Kidney (tissue), 14 donors: ENCODE data around the gene KCTD19. TPM values are rescaled to one million over a fixed set of nuclear protein-coding genes. Genes with fewer than 3 reads are reported as not detected.

Experiments used
- DNase-seq, 5 donors: peaks; one replicate each; pipeline ENCODE4 v3.0.0-alpha.2; 2013 to 2020
- FAIRE-seq: peaks from 2 replicates; lab custom pipeline; 2012; peaks lifted over from hg19 to GRCh38; lab: Jason Lieb, UNC
- H3K27ac ChIP-seq, 2 donors: one replicate each; pipeline ENCODE4 v1.7.0; 2013; ENCODE audit warnings: low read depth in 2 of 2, low read length in 2 of 2, inconsistent platforms in 1 of 2
- H3K27me3 ChIP-seq: one replicate; pipeline ENCODE4 v1.7.1; 2013; ENCODE audit warnings: low read length, inconsistent platforms; ENCODE audit not compliant: control insufficient read depth, insufficient read depth
- H3K36me3 ChIP-seq, 3 donors: one replicate each; pipeline versions ENCODE4 v1.7.0 to v1.7.1; 2013; ENCODE audit warnings: low read length in 3 of 3, control low read depth in 1 of 3, inconsistent platforms in 1 of 3; ENCODE audit not compliant: insufficient read depth in 3 of 3, control insufficient read depth in 2 of 3
- H3K4me1 ChIP-seq, 3 donors: one replicate each; pipeline versions ENCODE4 v1.7.0 to v1.7.1; 2013; ENCODE audit warnings: low read length in 3 of 3, inconsistent platforms in 1 of 3, low read depth in 1 of 3; ENCODE audit not compliant: control insufficient read depth in 2 of 3, insufficient read depth in 2 of 3
- H3K4me3 ChIP-seq, 3 donors: one replicate each; pipeline versions ENCODE4 v1.7.0 to v1.8.1; 2013; ENCODE audit warnings: low read length in 3 of 3, control low read depth in 1 of 3, inconsistent platforms in 1 of 3
- H3K9ac ChIP-seq, 3 donors: one replicate each; pipeline versions ENCODE4 v1.7.0 to v1.7.1; 2013; ENCODE audit warnings: low read length in 3 of 3, control low read depth in 1 of 3, inconsistent platforms in 1 of 3
- H3K9me3 ChIP-seq, 3 donors: one replicate each; pipeline versions ENCODE4 v1.7.0 to v1.7.1; 2013; ENCODE audit warnings: low read length in 3 of 3, control low read depth in 1 of 3, inconsistent platforms in 1 of 3; ENCODE audit not compliant: control insufficient read depth in 2 of 3, insufficient read depth in 1 of 3
- intact Hi-C: fragments of 100-400 bp; cut with DNase I; formaldehyde crosslinking; loops from one replicate; pipeline ENCODE4 v1.11.1; 2022
- polyA plus RNA-seq: library from polyadenylated mRNA; stranded (reverse); fragments of 350-450 nt; fragmentation: Illumina TruSeq; extraction: RNeasy Lipid Tissue Mini Kit (QIAGEN cat#74804); gene quantifications from one replicate; pipeline ENCODE4 v1.2.3, GENCODE V29; 2014; ENCODE audit warnings: low read depth, low replicate concordance; ENCODE audit not compliant: insufficient read depth
- total RNA-seq: library from RNA; stranded (reverse); fragmentation: NEBNext Ultra II Directional; extraction: Animal tissue kit (Norgen Biotek cat#: 25700); gene quantifications from one replicate; pipeline ENCODE4 v1.2.1, GENCODE V29; 2021
- TF ChIP-seq, protein P1 (sequence below): IDR thresholded peaks from 3 replicates; pipeline ENCODE4 v1.5.1; 2012; ENCODE audit warnings: mild to moderate bottlenecking, moderate library complexity, borderline replicate concordance; ENCODE audit not compliant: insufficient read depth; ENCODE audit errors: extremely low read depth
- donor health status: control.
- donor health status: control.
- donor health status: control.
- donor health status: control.
- donor health status: control.
- donor health status: DM: yes; HTN: yes; CAD: no.
- donor health status: Normal renal cell carcinoma (clear cell type).

The KCTD19 gene
- total and polyA plus RNA-seq, 2 donors from 2014 or later, result 0.31 TPM; not detected in 1

DNA sequence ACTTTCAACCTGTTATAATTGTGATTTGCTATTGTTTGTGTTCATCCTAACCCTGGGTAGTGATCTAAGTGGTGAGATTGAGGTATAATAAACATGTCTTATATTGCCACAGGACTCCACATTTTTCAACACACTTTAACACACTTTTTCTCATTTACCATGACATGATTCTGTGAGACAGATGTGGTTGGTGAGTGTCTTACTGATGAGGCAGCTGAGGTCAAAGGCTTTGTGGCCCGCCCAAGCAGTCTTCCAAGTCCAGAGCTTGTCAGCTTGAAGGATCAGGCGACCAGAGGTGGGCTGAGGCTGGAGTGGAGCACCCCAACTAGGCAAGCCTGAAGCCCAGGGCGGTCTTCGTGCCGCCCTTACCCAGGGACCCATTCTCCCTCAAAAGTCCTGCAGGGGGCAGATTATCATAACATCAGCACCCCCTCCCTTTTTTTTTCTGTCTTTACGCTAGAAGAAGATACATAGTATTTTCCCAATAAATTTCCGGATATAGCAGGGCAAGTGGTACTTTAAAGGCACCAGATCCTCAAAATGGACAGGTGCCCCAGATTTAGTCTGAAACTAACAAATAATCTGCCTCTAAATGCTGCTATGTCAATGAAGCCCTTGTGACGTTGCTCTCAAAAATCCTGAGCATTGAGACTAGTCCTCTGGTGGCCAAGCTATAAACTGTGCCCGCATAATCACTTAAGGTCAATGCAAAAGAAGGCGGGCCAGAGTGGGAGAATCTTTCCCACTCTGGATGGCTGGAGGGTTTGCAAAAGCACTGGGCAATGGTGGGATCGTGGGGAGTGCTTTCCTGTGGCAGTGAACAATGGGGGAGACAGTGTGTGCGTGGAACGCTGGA, 21.1 kb downstream of the KCTD19 start:
- FAIRE-seq, result no peak

GRCh38 chr16:67304020-67304419, 22.5 kb downstream of the KCTD19 start:
- H3K27me3 ChIP-seq, result no peaks in the 10 kb centered on the region
- no peaks in the 10 kb centered on the region for H3K4me1 ChIP-seq
- intact Hi-C loops, result no loop called here
- no peaks in the 10 kb centered on the region for H3K36me3 ChIP-seq
- TF ChIP-seq, protein P1, sequence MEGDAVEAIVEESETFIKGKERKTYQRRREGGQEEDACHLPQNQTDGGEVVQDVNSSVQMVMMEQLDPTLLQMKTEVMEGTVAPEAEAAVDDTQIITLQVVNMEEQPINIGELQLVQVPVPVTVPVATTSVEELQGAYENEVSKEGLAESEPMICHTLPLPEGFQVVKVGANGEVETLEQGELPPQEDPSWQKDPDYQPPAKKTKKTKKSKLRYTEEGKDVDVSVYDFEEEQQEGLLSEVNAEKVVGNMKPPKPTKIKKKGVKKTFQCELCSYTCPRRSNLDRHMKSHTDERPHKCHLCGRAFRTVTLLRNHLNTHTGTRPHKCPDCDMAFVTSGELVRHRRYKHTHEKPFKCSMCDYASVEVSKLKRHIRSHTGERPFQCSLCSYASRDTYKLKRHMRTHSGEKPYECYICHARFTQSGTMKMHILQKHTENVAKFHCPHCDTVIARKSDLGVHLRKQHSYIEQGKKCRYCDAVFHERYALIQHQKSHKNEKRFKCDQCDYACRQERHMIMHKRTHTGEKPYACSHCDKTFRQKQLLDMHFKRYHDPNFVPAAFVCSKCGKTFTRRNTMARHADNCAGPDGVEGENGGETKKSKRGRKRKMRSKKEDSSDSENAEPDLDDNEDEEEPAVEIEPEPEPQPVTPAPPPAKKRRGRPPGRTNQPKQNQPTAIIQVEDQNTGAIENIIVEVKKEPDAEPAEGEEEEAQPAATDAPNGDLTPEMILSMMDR, result no peak
- H3K4me3 ChIP-seq, result no peak overlapping the region
- no peak for DNase-seq
- no peak overlapping the region for H3K9ac ChIP-seq
- H3K9me3 ChIP-seq, result no peaks in the 10 kb centered on the region
- no peak overlapping the region for H3K27ac ChIP-seq
- no peak for FAIRE-seq

More for the DNA sequence above, 21.1 kb downstream of the KCTD19 start:
- no peak for DNase-seq
- TF ChIP-seq, protein P1, result no peak
- H3K9ac ChIP-seq, result no peak overlapping the region
- no peaks in the 10 kb centered on the region for H3K4me1 ChIP-seq
- H3K36me3 ChIP-seq, result no peaks in the 10 kb centered on the region
- H3K4me3 ChIP-seq, result no peak overlapping the region
- no peaks in the 10 kb centered on the region for H3K27me3 ChIP-seq
- H3K9me3 ChIP-seq, result no peaks in the 10 kb centered on the region
- intact Hi-C loops, result no loop called here
- no peak overlapping the region for H3K27ac ChIP-seq

- Histone ChIP-seq H3K27ac (no peak overlapping the region), H3K9ac (no peak overlapping the region), H3K4me3 (no peak overlapping the region), H3K36me3 (no peaks in the 10 kb centered on the region), H3K9me3 (no peaks in the 10 kb centered on the region), H3K27me3 (no peaks in the 10 kb centered on the region), H3K4me1 (no peaks in the 10 kb centered on the region)
- DNase-seq, result peak in 1 of 5 donors; percentile 29
- intact Hi-C loops, result no loop called here
- TF ChIP-seq, protein P1, result no peak
- FAIRE-seq, result no peak
Measured at GRCh38 chr16:67302970-67303369, 23.6 kb downstream of the KCTD19 start.
